ENCODE data around the gene DDX39A. TPM values are rescaled to one million over a fixed set of nuclear protein-coding genes. Genes with fewer than 3 reads are reported as not detected.
A peak's percentile ranks its signal among the peaks of the same experiment; 100 is the strongest.

DDX39A gene
- total RNA-seq, 1 experiment from 2014 or later: 117 TPM

DNA sequence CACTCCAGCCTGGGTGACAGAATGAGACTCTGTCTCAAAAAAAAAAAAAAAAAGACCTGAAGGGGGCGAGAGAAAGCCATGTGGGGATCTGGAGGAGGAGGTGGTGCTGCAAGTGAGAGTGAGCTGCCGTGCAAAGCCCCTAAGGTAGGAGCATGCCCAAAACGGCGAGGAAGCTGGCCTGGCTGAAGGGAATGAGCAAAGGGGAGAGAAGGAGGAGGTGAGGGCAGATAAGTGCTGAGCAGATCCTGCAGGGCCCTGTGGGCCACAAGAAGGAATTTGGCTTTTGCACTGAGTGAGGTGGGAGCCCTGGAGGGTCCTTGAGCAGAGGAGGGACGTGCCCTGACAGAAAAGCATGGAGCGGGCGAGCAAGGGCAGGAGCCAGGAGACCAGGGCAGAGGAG is 57.3 kb downstream of the DDX39A start:
- peak overlapping the region; percentile 48; the same call in 1 of the 2 replicates for H3K27ac ChIP-seq (ENCODE audit: low read length)

More for the DNA sequence above, 57.3 kb downstream of the DDX39A start:
- TF ChIP-seq, protein P1, sequence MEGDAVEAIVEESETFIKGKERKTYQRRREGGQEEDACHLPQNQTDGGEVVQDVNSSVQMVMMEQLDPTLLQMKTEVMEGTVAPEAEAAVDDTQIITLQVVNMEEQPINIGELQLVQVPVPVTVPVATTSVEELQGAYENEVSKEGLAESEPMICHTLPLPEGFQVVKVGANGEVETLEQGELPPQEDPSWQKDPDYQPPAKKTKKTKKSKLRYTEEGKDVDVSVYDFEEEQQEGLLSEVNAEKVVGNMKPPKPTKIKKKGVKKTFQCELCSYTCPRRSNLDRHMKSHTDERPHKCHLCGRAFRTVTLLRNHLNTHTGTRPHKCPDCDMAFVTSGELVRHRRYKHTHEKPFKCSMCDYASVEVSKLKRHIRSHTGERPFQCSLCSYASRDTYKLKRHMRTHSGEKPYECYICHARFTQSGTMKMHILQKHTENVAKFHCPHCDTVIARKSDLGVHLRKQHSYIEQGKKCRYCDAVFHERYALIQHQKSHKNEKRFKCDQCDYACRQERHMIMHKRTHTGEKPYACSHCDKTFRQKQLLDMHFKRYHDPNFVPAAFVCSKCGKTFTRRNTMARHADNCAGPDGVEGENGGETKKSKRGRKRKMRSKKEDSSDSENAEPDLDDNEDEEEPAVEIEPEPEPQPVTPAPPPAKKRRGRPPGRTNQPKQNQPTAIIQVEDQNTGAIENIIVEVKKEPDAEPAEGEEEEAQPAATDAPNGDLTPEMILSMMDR (IDR thresholded peaks at IDR 0.05): no peak; the same call in 1 of the 2 replicates
- TF ChIP-seq, protein P2, sequence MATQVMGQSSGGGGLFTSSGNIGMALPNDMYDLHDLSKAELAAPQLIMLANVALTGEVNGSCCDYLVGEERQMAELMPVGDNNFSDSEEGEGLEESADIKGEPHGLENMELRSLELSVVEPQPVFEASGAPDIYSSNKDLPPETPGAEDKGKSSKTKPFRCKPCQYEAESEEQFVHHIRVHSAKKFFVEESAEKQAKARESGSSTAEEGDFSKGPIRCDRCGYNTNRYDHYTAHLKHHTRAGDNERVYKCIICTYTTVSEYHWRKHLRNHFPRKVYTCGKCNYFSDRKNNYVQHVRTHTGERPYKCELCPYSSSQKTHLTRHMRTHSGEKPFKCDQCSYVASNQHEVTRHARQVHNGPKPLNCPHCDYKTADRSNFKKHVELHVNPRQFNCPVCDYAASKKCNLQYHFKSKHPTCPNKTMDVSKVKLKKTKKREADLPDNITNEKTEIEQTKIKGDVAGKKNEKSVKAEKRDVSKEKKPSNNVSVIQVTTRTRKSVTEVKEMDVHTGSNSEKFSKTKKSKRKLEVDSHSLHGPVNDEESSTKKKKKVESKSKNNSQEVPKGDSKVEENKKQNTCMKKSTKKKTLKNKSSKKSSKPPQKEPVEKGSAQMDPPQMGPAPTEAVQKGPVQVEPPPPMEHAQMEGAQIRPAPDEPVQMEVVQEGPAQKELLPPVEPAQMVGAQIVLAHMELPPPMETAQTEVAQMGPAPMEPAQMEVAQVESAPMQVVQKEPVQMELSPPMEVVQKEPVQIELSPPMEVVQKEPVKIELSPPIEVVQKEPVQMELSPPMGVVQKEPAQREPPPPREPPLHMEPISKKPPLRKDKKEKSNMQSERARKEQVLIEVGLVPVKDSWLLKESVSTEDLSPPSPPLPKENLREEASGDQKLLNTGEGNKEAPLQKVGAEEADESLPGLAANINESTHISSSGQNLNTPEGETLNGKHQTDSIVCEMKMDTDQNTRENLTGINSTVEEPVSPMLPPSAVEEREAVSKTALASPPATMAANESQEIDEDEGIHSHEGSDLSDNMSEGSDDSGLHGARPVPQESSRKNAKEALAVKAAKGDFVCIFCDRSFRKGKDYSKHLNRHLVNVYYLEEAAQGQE (IDR thresholded peaks at IDR 0.05; ENCODE audit: insufficient read depth in 1 of 2, low read depth in 2 of 2, low read length in 1 of 2): no peak
- no peak for TF ChIP-seq SIN3A (IDR thresholded peaks at IDR 0.05; ENCODE audit: borderline replicate concordance, insufficient read depth, low read depth, low read length)
- no peak for TF ChIP-seq POLR2AphosphoS5 (IDR thresholded peaks at IDR 0.05; ENCODE audit: low read depth, low read length)
- TF ChIP-seq TCF7L2 (IDR thresholded peaks at IDR 0.05; ENCODE audit: low read depth, low read length): no peak
- CTCF ChIA-PET: interaction anchor here (0.6 to 1.7 kb wide), 12 partner anchors 10 to 225 kb away, joined by 3 to 8 read pairs (median 6); partner anchors contain the start of gene ASF1B
- in situ Hi-C loops (cut with HindIII; ENCODE audit: low pct_unique_long_range_greater_than_20kb, low sequenced_read_pairs) (no loop called here), intact Hi-C loops (cut with micrococcal nuclease; ENCODE audit: unreplicated experiment) (no loop called here)
- no TSS peak for BruUV-seq (replicated peaks)
- H3K36me3 ChIP-seq (ENCODE audit: control insufficient read depth, insufficient read depth, low read length): no peaks in the 10 kb centered on the region
- no peak overlapping the region for H3K4me3 ChIP-seq (ENCODE audit: low read depth in 2 of 2, low read length in 2 of 2)
- peak; percentile 53 for ATAC-seq
- DNase-seq (ENCODE audit: low read depth, low spot score): no peak
- peaks cover 11% of the 10 kb centered on the region for H3K4me1 ChIP-seq (ENCODE audit: control insufficient read depth, insufficient read depth, low read length)
- H3K27me3 ChIP-seq (ENCODE audit: control insufficient read depth, insufficient read depth, low read length): no peaks in the 10 kb centered on the region
- POLR2A ChIA-PET: interaction anchor here (0.7 kb wide), 1 partner anchor 220 kb away, joined by 8 read pairs; no protein-coding TSS in a partner anchor
- no peaks in the 10 kb centered on the region for H3K9me3 ChIP-seq (ENCODE audit: control insufficient read depth, insufficient read depth, low read depth, low read length)

Other genes starting within 250 kb of the DDX39A start
- 37.7 TPM for gene ADGRL1, start 213.2 kb downstream of the DDX39A start, total RNA-seq (2021; ENCODE audit: unreplicated experiment)
- gene ADGRE5, start 37.9 kb downstream of the DDX39A start, total RNA-seq (2021; ENCODE audit: unreplicated experiment): 109 TPM
- gene PKN1, start 14.0 kb upstream of the DDX39A start, total RNA-seq (2021; ENCODE audit: unreplicated experiment): 205 TPM
- gene PTGER1, start 56.0 kb upstream of the DDX39A start, total RNA-seq (2021; ENCODE audit: unreplicated experiment): 2.2 TPM
- 160 TPM for gene GIPC1, start 76.8 kb upstream of the DDX39A start, total RNA-seq (2021; ENCODE audit: unreplicated experiment)
- 149 TPM for gene DNAJB1, start 99.1 kb upstream of the DDX39A start, total RNA-seq (2021; ENCODE audit: unreplicated experiment)
- 233 TPM for gene TECR, start 110.3 kb upstream of the DDX39A start, total RNA-seq (2021; ENCODE audit: unreplicated experiment)
- 180 TPM for gene NDUFB7, start 152.7 kb upstream of the DDX39A start, total RNA-seq (2021; ENCODE audit: unreplicated experiment)
- not detected for gene CLEC17A, start 163.7 kb upstream of the DDX39A start, total RNA-seq (2021; ENCODE audit: unreplicated experiment)

Measured in Panc1 (cell line).